H1 (cell line): ENCODE data around the gene DGUOK. TPM values are rescaled to one million over a fixed set of nuclear protein-coding genes. Genes with fewer than 3 reads are reported as not detected.

Experiments
- CTCF ChIP-seq, 3 experiments: IDR thresholded peaks; 1 replicate in 2 of 3; 2 replicates in 1 of 3; pipeline versions ENCODE4 v1.5.1 to v1.6.1; 2011; ENCODE audit warnings: low read length in 3 of 3, mild to moderate bottlenecking in 3 of 3, inconsistent platforms in 2 of 3, low read depth in 1 of 3, moderate library complexity in 1 of 3; ENCODE audit not compliant: insufficient read depth in 1 of 3; ENCODE audit errors: control extremely low read depth in 1 of 3
- EGR1 ChIP-seq: IDR thresholded peaks from 2 replicates; pipeline ENCODE4 v1.6.1; 2011; ENCODE audit warnings: low read depth, low read length, borderline replicate concordance
- EZH2 ChIP-seq: fragments of 200-600 bp; sonication (generic); IDR thresholded peaks from 2 replicates; pipeline ENCODE4 v1.7.1; 2012; ENCODE audit warnings: low read depth, mild to moderate bottlenecking, moderate library complexity, low read length, inconsistent platforms; ENCODE audit not compliant: severe bottlenecking
- GABPA ChIP-seq: IDR thresholded peaks from 2 replicates; pipeline ENCODE4 v1.6.1; 2011; ENCODE audit warnings: mild to moderate bottlenecking, low read length, moderate library complexity, borderline replicate concordance; ENCODE audit not compliant: insufficient read depth
- GTF2F1 ChIP-seq: IDR thresholded peaks from 2 replicates; pipeline ENCODE4 v1.6.1; 2012; ENCODE audit warnings: low read depth, low read length, improper control_type of control experiment, borderline replicate concordance
- KDM4A ChIP-seq: IDR thresholded peaks from one replicate; pipeline ENCODE4 v1.7.1; 2012; ENCODE audit warnings: low read depth, mild to moderate bottlenecking, moderate library complexity, low read length, inconsistent platforms; ENCODE audit not compliant: severe bottlenecking
- MAFK ChIP-seq: IDR thresholded peaks from 2 replicates; pipeline ENCODE4 v1.6.1; 2012; ENCODE audit warnings: low read depth, mild to moderate bottlenecking, improper control_type of control experiment, low read length
- MAX ChIP-seq: IDR thresholded peaks from 2 replicates; pipeline ENCODE4 v1.6.1; 2012; ENCODE audit warnings: inconsistent platforms
- RBBP5 ChIP-seq: IDR thresholded peaks from 2 replicates; pipeline ENCODE4 v1.7.1; 2012; ENCODE audit warnings: low read depth, mild to moderate bottlenecking, inconsistent platforms, low read length, moderate library complexity, borderline replicate concordance
- RFX5 ChIP-seq: IDR thresholded peaks from 2 replicates; pipeline ENCODE4 v1.6.1; 2011; ENCODE audit warnings: low read depth, low read length, improper control_type of control experiment, borderline replicate concordance
- SAP30 ChIP-seq: fragments of 300-600 bp; sonication (generic); IDR thresholded peaks from 2 replicates; pipeline ENCODE4 v1.7.1; 2012; ENCODE audit warnings: low read length, moderate library complexity, mild to moderate bottlenecking, inconsistent platforms; ENCODE audit not compliant: insufficient read depth, insufficient replicate concordance
- SIN3A ChIP-seq, 2 experiments: IDR thresholded peaks in 1 of 2; conservative IDR thresholded peaks in 1 of 2; 2 replicates each; pipeline ENCODE4 v1.6.1; 2011 to 2012; ENCODE audit warnings: low read length in 2 of 2, improper control_type of control experiment in 1 of 2, low read depth in 1 of 2, mild to moderate bottlenecking in 1 of 2
- TAF1 ChIP-seq: IDR thresholded peaks from 2 replicates; pipeline ENCODE4 v1.6.1; 2011; ENCODE audit warnings: mild to moderate bottlenecking, low read depth, low read length
- polyA plus RNA-seq, 7 experiments: library from polyadenylated mRNA; depleted of rRNA in 3 of 7; stranded (reverse) in 5 of 7; unstranded in 2 of 7; fragments of >200 nt in 5 of 7; fragments of 200-250 nt in 2 of 7; gene quantifications; 1 replicate in 5 of 7; 2 replicates in 1 of 7; 4 replicates in 1 of 7; pipeline versions ENCODE4 v1.2.1 to v1.2.3, GENCODE V29; 2011 to 2013; ENCODE audit warnings: missing spikeins in 2 of 7, mixed read lengths in 2 of 7
- total RNA-seq: library from RNA; stranded (reverse); fragmentation: NEBNext Ultra II Directional; extraction: Animal tissue kit (Norgen Biotek cat#: 25700); gene quantifications from 2 replicates; pipeline ENCODE4 v1.2.1, GENCODE V29; 2021

The DGUOK gene
- total and polyA plus RNA-seq, 2 of the 8 experiments (the other 6 are each of a cell fraction or from before 2014, with no cell fraction given): 110 to 168 TPM

- TF ChIP-seq MAX (0 out of 2 replicates have a peak, but pooled peaks have one; percentile 17), SAP30 (peak; percentile 82), GABPA (0 out of 2 replicates have a peak, but pooled peaks have one; percentile 18), GTF2F1 (no peak), SIN3A (conservative IDR thresholded peaks at IDR 0.05 in 1 of 2, IDR thresholded peaks at IDR 0.05 in 1 of 2; ENCODE audit: low read depth in 1 of 2, low read length in 2 of 2) (peak in 1 of 2 experiments; percentile 30; a peak in 2 of 4 replicates), MAFK (no peak), RFX5 (no peak), KDM4A (peak; percentile 71), EGR1 (peak; percentile 72; the same call in 1 of the 2 replicates), CTCF (IDR thresholded peaks at IDR 0.05; ENCODE audit: control extremely low read depth in 1 of 3, insufficient read depth in 1 of 3, low read depth in 1 of 3, low read length in 3 of 3) (no peak), EZH2 (no peak), RBBP5 (peak; percentile 56; the same call in 1 of the 2 replicates), TAF1 (0 out of 2 replicates have a peak, but pooled peaks have one; percentile 37)
Observed at GRCh38 chr2:74002505-74003421, 76.1 kb downstream of the DGUOK start (continued).
